Lung (tissue), 12 donors: Measurements from ENCODE around the gene C20orf96. TPM values are rescaled to one million over a fixed set of nuclear protein-coding genes. Genes with fewer than 3 reads are reported as not detected.

ENCODE experiments used
- ATAC-seq: fragments of 200-7000 bp; cut with Tn5 transposase; one replicate; pipeline ENCODE4 v1.9.1; 2020; ENCODE audit warnings: moderate number of reproducible peaks; ENCODE audit not compliant: insufficient read depth, low FRiP score
- DNase-seq, 3 donors: peaks; one replicate each; pipeline ENCODE4 v3.0.0-alpha.2; 2013 to 2017
- H3K27ac ChIP-seq, 2 donors: one replicate each; pipeline ENCODE4 v1.5.1; 2013; ENCODE audit warnings: mild to moderate bottlenecking in 2 of 2, moderate library complexity in 2 of 2, control low read depth in 1 of 2, inconsistent platforms in 1 of 2, low read depth in 1 of 2, low read length in 1 of 2
- H3K27me3 ChIP-seq, 3 donors: one replicate each; pipeline ENCODE4 v1.5.1; 2013; ENCODE audit warnings: low read length in 2 of 3; ENCODE audit not compliant: control insufficient read depth in 3 of 3, insufficient read depth in 3 of 3
- H3K36me3 ChIP-seq, 4 donors: one replicate each; pipeline ENCODE4 v1.5.1; 2013; ENCODE audit warnings: low read length in 4 of 4, mild to moderate bottlenecking in 1 of 4, moderate library complexity in 1 of 4; ENCODE audit not compliant: control insufficient read depth in 4 of 4, insufficient read depth in 4 of 4
- H3K4me1 ChIP-seq, 5 donors: one replicate each; pipeline ENCODE4 v1.5.1; 2013; ENCODE audit warnings: low read length in 5 of 5, mild to moderate bottlenecking in 2 of 5, moderate library complexity in 1 of 5; ENCODE audit not compliant: control insufficient read depth in 5 of 5, insufficient read depth in 5 of 5
- H3K4me3 ChIP-seq: one replicate; pipeline ENCODE4 v1.5.1; 2013; ENCODE audit warnings: mild to moderate bottlenecking, control low read depth, moderate library complexity
- H3K9ac ChIP-seq, 2 donors: one replicate each; pipeline ENCODE4 v1.5.1; 2013; ENCODE audit warnings: low read length in 2 of 2, control low read depth in 1 of 2; ENCODE audit not compliant: insufficient read depth in 1 of 2
- H3K9me3 ChIP-seq, 4 donors: one replicate each; pipeline ENCODE4 v1.5.1; 2013; ENCODE audit warnings: low read length in 3 of 4, mild to moderate bottlenecking in 1 of 4, moderate library complexity in 1 of 4; ENCODE audit not compliant: control insufficient read depth in 4 of 4, insufficient read depth in 3 of 4
- WGBS, 2 donors: extraction: QIAGEN DNeasy Blood & Tissue Kit; methylation state at CpG; one replicate each; pipeline ENCODE4 v1.1.7; 2013; 5-methylcytosine and 5-hydroxymethylcytosine counted together
- polyA plus RNA-seq, 2 donors: library from polyadenylated mRNA; stranded (reverse); fragments of 200-250 nt; gene quantifications; one replicate each; pipeline ENCODE4 v1.2.1, GENCODE V29; 2013
- total RNA-seq, 2 donors: library from RNA; depleted of rRNA in 1 of 2; stranded (reverse); fragments of >200 nt in 1 of 2; gene quantifications; one replicate each; pipeline ENCODE4 v1.2.1, GENCODE V29; 2014 to 2021
- TF ChIP-seq, protein P1 (sequence below): IDR thresholded peaks from 2 replicates; pipeline ENCODE4 v1.5.1; 2012; ENCODE audit warnings: mild to moderate bottlenecking; ENCODE audit errors: control extremely low read depth, extremely low read depth
- donor health status: control.
- donor health status: control.
- donor health status: Bipolar disorder and iron deficiency.
- donor health status: healthy.
- donor health status: DM: yes; HTN: yes; CAD: no.

C20orf96 gene
- total and polyA plus RNA-seq, 4 donors, result 5.2 to 22.4 (median 10.5) TPM

GRCh38 chr20:276620-277495 lies 13.7 kb downstream of the C20orf96 start:
- Histone ChIP-seq H3K27me3 (no peaks in the 10 kb centered on the region), H3K4me3 (no peak overlapping the region), H3K36me3 (peaks cover 0 to 29% (median 17%) of the 10 kb centered on the region in 4 donors), H3K27ac (no peak overlapping the region), H3K9me3 (peaks cover 0 to 2% (median 0%) of the 10 kb centered on the region in 4 donors), H3K4me1 (no peaks in the 10 kb centered on the region), H3K9ac (no peak overlapping the region)
- 92 to 93% methylated on average over 12 of the region's 12 CpGs for WGBS, 2 donors
- TF ChIP-seq, protein P1, sequence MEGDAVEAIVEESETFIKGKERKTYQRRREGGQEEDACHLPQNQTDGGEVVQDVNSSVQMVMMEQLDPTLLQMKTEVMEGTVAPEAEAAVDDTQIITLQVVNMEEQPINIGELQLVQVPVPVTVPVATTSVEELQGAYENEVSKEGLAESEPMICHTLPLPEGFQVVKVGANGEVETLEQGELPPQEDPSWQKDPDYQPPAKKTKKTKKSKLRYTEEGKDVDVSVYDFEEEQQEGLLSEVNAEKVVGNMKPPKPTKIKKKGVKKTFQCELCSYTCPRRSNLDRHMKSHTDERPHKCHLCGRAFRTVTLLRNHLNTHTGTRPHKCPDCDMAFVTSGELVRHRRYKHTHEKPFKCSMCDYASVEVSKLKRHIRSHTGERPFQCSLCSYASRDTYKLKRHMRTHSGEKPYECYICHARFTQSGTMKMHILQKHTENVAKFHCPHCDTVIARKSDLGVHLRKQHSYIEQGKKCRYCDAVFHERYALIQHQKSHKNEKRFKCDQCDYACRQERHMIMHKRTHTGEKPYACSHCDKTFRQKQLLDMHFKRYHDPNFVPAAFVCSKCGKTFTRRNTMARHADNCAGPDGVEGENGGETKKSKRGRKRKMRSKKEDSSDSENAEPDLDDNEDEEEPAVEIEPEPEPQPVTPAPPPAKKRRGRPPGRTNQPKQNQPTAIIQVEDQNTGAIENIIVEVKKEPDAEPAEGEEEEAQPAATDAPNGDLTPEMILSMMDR, result no peak
- DNase-seq (no peak), ATAC-seq (no peak)

GRCh38 chr20:275791-276190 lies 14.8 kb downstream of the C20orf96 start:
- Histone ChIP-seq H3K27me3 (no peaks in the 10 kb centered on the region), H3K9me3 (peaks cover 0 to 2% (median 0%) of the 10 kb centered on the region in 4 donors), H3K36me3 (peaks cover 0 to 26% (median 16%) of the 10 kb centered on the region in 4 donors), H3K4me3 (no peak overlapping the region), H3K9ac (no peak overlapping the region), H3K4me1 (no peaks in the 10 kb centered on the region), H3K27ac (no peak overlapping the region)
- TF ChIP-seq, protein P1, result no peak
- no peak for DNase-seq
- 92 to 93% methylated on average over 7 of the region's 7 CpGs for WGBS, 2 donors
- no peak for ATAC-seq

- TF ChIP-seq, protein P1, result no peak
- H3K27me3 ChIP-seq, result no peaks in the 10 kb centered on the region
- peaks cover 0 to 22% (median 16%) of the 10 kb centered on the region in 4 donors for H3K36me3 ChIP-seq
- no peaks in the 10 kb centered on the region for H3K4me1 ChIP-seq
- H3K9me3 ChIP-seq, result peaks cover 0 to 2% (median 0%) of the 10 kb centered on the region in 4 donors
- H3K9ac ChIP-seq, result no peak overlapping the region
- DNase-seq, result no peak
- no peak overlapping the region for H3K4me3 ChIP-seq
- 53 to 83% methylated on average over 3 of the region's 3 CpGs for WGBS, 2 donors
- no peak overlapping the region for H3K27ac ChIP-seq
- ATAC-seq, result no peak
Observed at GRCh38 chr20:273884-274283, 16.7 kb downstream of the C20orf96 start.
